D721Med (cell line): Measurements from ENCODE around the gene PRMT7.

Source experiments
- DNase-seq: peaks from one replicate; pipeline ENCODE4 v3.0.0; 2011; ENCODE audit warnings: low spot score; ENCODE audit not compliant: insufficient read length
- FAIRE-seq: peaks from 2 replicates; lab custom pipeline; 2011; peaks lifted over from hg19 to GRCh38; lab: Jason Lieb, UNC
- CTCF ChIP-seq: IDR thresholded peaks from 2 replicates; pipeline ENCODE4 v1.5.1; 2012; ENCODE audit warnings: mild to moderate bottlenecking, control low read depth; ENCODE audit not compliant: insufficient read depth; ENCODE audit errors: missing control alignments

PRMT7 gene

DNA sequence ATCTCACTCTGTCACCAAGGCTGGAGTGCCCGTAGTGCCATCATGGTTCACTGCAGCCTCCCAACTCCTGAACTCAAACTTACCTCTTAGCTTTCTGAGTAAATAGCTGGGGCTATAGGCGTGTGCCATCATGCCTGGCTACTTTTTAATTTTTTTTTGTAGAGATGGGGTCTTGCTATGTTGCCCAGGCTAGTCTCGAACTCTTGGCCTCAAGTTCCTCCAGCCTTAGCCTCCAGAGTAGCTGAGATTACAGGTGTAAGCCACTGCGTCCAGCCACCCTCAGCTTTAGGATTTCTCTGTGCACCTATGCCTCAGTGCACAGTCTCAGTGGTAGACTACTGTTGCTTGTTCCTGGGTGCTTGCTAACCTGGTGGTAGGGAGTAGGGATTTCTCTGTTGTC lies 41.0 kb upstream of the PRMT7 start:
- FAIRE-seq (no peak), DNase-seq (no peak)
- TF ChIP-seq CTCF, result no peak

GRCh38 chr16:68270353-68270752 lies 40.5 kb upstream of the PRMT7 start:
- TF ChIP-seq CTCF, result no peak
- DNase-seq (no peak), FAIRE-seq (no peak)

- DNase-seq (no peak), FAIRE-seq (no peak)
- TF ChIP-seq CTCF, result no peak
Measured at GRCh38 chr16:68272507-68273209, 38.2 kb upstream of the PRMT7 start.

DNA sequence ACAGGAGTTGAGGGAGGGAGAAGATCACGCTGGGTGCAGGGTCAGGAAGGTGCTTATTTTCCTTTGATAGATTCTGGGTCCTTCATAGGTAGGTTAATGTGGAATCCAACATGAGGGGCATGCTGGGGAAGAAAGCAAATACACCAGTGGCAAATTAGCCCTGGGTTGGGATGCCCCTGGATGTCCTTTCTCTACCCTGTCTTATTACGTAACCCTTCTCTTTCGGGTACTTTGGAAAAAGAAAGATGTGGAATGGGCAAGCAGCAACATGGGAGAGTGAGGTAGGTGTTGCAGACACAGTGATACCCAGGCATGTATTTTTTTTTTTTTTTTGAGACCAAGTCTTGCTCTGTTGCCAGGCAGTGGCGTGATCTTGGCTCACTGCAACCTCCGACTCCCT lies 37.4 kb upstream of the PRMT7 start:
- no peak for FAIRE-seq
- no peak for TF ChIP-seq CTCF
- DNase-seq, result no peak

DNA sequence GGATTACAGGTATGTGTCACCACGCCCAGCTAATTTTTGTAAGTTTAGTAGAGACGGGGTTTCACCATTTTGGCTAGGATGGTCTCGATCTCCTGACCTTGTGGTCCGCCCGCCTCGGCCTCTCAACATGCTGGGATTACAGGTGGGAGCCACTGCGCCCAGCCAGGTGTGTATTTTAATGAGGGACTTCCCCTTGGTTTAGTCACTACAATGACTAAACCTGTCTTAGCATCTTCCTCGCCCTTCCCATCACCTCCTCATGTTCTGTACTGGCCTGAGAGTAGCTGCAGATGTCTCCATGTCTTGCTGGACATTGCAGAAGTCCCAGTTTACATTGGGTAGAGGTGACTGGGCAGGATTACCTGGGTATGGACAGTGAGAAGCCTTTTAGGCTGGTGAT lies 36.9 kb upstream of the PRMT7 start:
- no peak for FAIRE-seq
- DNase-seq, result no peak

DNA sequence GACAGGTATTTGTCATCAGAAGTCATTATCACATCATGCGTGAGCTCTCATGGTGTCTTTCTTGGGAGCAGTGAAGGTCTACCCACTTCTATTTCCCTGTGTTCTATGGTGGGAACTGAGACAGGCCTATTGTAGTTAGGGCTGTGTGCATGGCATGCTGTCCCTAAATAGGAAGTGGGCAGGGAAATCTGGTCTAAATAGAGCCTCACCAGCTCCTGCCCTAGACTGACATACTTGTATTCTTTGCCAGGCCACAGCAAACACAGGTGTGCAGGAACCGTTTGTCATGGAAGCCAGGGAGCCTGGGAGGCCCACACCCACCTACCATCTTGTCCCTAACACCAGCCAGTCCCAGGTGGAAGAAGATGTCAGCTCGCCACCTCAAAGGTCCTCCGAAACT lies 36.4 kb upstream of the PRMT7 start:
- no peak for FAIRE-seq
- TF ChIP-seq CTCF, result no peak
- DNase-seq, result no peak

More for the DNA sequence above, 36.9 kb upstream of the PRMT7 start:
- TF ChIP-seq CTCF, result no peak

- no peak for FAIRE-seq
- DNase-seq, result no peak
- TF ChIP-seq CTCF, result no peak
Measured at GRCh38 chr16:68275611-68276191, 35.1 kb upstream of the PRMT7 start.
